NCI-H146 treated with DMSO at 0.1 percent for 48 hours (cell line): ENCODE measurements around the gene AMIGO3.
"Not testable (repeated sequence)": the region's sequence is repeated elsewhere in the genome, so short reads cannot be mapped to it uniquely, and the experiment has no call there.

Source experiments
- DNase-seq: peaks from one replicate; lab custom pipeline; 2025; ENCODE audit not compliant: unreplicated experiment; lab: John Stamatoyannopoulos, UW

The AMIGO3 gene

DNA sequence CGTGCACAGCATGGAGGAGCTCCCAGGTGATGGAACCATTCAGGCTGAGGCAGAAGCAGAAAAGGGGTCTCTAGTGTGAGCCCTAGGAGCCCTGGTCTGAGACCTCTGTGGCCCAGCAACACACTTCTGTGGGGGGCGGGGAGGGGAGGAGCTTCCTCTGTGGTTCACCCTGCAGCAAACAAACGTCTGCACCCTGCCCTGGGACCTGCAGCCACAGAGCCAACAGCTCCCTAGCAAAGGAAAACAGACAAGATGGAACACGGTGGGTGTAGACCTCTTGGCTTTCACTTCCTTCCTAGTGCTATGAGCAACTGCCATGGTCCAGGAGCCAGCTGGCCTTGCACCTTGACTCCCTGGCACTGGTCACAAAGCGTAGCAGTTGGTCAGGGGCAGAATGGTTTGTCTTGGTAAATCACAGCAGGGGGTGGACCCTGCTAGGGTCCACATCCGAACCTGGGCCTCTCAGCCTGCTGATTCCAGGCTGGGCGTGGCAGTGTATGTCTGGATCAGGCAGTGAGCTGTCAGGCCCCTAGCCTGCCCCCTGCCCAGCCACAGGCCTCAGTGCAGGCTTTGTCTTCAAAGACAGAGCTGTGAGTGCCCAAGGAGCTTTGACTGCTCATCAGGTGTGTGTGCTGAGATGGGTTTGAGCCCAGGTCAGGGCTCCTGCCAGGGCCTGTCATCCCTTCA is 6.7 kb downstream of the AMIGO3 start:
- DNase-seq = no peak

- no peak for DNase-seq
These were observed 7.3 kb downstream of the AMIGO3 start for GRCh38 chr3:49712166-49712565.

DNA sequence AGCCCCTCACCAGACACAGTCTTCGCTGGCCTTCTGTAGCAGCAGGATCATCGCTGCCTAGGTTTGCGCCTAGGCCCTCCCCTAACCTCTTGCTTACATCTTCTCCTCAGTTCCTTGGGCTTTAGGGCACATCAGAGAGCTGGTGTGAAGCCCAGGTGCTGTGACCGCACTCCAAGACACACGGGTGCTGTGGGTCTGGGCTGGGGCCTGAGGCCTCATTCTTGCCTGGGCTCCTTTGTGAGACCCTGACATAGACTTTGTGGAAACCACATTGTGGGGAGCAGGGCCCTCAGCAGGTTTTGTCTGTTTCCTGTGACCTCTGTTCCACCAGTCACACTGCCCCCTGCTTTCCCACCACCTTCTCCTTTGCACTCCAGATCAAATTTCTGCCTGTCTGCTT is 8.0 kb downstream of the AMIGO3 start:
- DNase-seq = no peak

DNA sequence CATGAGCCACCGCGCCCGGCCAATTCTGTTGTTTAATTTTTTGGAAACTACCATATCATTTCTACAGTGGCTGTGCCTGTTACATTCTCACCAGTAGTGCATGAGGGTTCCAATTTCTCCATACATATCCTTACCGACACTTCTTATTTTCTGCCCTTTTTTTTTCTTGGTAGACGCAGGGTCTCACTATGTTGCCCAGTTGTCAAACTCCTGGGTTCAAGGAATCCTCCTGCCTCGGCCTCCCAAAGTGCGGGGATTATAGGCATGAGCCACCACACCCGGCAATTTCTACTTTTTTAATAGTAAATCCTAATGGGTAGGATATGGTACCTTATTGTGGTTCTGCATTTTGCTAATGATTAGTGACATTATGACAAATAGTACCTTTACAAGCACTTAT is 9.6 kb downstream of the AMIGO3 start:
- no peak for DNase-seq

- no peak for DNase-seq
These were observed 12.4 kb downstream of the AMIGO3 start for GRCh38 chr3:49707113-49707480.

DNA sequence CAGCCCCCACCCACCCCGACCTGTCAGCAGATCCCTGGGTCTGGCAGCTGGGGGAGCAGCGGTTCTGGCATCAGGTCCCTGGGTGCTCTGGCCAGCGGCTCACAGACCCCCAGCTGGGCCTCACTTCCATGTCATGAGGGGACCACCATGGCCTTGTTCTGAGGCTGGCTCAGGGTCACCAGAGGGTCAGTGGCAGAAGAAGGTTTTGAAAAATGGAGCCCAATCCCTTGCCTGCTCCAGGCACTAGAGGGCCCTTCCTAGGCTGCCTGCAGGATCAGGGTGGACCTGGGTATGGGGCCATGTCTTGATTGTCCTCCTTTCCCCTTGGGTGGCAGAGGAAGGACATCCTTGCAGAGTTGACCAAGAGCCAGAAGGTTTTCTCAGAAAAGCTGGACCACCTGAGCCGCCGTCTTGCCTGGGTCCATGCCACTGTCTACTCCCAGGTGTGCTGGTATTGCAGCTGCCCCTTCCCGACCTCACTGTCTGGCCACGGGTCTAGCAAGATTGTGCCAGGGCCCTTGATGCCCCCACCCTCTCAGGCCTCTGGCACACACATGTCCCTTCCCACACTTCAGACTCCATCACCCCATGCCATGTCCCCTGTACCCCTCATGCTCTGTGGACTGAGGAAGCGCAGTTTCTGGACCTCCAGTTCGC is 12.9 kb downstream of the AMIGO3 start:
- no peak for DNase-seq

DNA sequence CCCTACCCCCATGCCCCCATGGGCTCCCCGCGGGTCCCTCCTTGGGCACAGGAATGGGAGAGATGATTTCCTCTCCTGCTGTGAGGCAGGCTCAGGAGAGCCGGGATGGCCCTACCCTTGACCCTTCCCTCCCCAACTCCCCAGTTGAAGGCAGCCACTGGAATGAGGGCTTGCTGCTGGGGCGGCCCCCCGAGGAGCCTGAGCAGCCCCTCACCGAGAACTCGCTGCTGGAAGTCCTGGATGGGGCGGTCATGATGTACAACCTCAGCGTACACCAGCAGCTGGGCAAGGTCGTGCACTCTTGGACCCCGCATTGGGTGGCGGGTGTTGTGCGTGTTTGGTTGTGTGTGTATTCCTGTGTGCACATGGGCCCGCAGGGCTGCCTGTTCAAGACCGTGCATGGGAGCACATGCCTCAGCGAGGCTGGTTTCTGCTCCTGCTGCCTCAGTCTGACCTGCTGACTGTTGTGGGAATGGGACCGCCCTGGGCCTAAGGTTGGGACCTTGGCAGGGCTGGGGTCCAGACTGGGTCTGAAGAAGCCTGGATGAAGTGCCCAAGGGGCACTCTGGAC is 14.0 kb downstream of the AMIGO3 start:
- no peak for DNase-seq

- DNase-seq = no peak
These were observed 14.9 kb downstream of the AMIGO3 start for GRCh38 chr3:49704629-49705028.

DNA sequence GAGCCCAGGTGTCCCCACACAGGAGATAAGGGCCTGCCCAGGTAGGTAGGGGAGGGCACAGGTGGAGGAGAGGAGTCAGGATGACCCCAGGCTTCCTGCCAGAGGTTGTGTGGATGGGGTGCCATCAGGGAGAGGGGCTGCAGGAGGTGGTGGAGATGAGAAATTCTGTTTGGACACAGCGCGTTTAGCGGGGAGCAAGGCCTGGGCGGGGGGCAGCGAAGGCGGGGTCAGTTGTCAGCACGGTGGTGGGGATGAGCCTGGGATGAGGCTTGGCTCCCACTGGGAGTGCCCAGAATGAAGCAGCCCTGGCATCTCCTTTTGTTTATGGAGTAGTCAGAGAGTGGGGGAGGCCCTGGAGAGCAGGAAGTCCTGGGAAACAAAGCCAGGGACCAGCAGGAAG is 15.5 kb downstream of the AMIGO3 start:
- DNase-seq = no peak

- DNase-seq = peak; percentile 6
These were observed 16.0 kb downstream of the AMIGO3 start for GRCh38 chr3:49703443-49703927.

DNA sequence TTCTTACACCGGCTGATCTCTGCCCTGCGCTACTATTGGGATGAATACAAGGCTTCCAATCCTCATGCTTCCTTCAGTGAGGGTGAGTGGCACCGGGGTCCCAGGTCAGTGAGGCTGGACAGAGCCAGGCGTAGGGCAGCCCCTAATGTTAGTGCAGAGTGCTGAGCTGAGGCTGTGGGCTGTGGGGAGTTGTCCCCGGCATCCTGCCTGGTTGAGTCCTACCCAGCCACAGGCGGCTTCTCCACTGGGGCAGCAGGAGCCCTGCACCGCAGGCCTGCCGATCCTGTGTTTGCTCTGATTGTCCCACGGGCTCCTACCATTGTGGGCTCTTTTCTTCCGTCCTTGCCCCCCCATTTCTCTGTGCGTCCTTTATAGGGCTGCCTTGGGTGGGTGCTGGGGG is 16.8 kb downstream of the AMIGO3 start:
- DNase-seq = no peak

DNA sequence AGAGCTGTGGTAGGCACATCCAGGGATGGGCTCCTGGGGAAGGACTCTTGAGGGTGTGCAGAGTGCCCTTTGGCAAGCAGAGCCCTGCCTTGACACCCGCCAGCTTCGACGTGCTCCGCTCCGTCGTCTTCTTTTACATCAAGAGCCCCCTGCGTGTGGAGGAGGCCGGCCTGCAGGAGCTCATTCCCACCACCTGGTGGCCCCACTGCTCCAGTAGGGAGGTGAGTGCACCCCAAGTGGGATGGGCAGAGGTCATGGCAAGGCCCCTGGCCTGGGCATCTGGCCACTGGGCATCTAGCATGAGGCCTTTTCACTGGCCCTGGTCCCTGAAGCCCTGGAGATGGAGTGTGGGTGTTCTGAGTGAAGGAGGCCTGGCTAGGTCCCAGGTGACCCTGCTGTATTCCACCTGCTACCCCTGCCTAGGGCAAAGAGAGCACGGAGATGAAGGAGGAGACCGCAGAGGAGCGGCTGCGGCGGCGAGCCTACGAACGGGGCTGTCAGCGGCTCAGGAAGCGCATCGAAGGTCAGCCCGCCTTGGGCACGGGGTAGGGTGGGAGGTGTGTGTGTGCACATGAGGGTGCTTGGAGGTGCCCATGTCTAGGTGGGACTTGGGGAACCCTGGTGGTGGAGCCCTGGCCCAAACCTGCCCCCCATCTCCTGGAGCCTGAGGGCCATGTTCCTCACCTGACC is 18.0 kb downstream of the AMIGO3 start:
- no peak for DNase-seq

- no peak for DNase-seq
These were observed 18.9 kb downstream of the AMIGO3 start for GRCh38 chr3:49700453-49701128.

DNA sequence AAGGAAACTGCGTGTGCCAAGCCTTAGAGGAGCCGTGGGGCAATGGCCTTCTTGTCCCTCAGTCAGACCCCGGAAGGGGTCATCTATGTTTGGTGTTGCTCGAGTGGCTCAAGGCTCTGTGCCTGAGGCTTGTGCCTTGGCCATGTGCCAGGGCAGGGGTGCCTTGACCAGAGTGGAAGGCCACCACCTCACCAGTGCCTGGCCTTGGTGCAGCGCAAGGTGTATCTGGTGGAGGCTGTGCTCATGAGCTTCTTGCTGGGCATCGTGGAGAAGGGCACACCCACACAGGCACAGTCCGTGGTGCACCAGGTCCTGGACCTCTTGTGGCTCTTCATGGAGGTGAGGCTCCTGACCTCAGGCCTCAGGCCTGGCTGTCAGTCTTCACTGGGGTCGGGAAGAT is 19.5 kb downstream of the AMIGO3 start:
- no peak for DNase-seq

DNA sequence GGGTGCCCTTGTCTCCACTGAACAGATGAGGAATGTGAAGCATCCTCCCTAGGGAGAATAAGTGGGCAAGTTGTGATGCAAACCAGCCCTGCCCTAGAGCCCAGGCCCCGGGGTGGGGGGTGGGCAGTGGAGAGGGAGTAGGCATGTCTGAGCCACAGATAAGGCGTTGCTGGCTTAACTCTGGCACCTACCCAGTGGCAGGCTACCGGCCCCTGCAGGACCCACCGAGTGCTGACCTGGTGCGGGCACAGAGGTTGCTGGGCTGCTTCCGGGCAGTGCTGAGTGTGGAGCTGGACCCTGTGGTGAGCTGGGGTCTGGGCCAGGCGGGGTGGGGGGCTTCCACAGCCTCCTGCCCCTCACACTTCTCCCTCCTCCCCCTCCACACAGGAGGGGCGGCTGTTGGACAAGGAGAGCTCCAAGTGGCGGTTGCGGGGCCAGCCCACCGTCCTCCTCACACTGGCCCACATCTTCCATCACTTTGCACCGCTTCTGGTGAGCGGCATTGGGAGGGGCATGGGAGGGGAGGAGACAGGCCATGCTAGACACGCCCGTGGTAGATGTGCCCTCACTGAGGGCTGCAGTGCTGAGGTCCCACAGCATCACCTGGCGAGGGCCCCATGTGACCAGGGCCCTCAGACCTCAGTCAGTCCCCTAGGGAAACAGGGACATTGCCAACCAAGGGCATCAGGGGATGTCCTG is 20.1 kb downstream of the AMIGO3 start:
- DNase-seq = no peak

GRCh38 chr3:49695350-49696015 is 24.0 kb downstream of the AMIGO3 start:
- DNase-seq = not testable (repeated sequence)

- not testable (repeated sequence) for DNase-seq
These were observed 24.9 kb downstream of the AMIGO3 start for GRCh38 chr3:49694409-49695070.

DNA sequence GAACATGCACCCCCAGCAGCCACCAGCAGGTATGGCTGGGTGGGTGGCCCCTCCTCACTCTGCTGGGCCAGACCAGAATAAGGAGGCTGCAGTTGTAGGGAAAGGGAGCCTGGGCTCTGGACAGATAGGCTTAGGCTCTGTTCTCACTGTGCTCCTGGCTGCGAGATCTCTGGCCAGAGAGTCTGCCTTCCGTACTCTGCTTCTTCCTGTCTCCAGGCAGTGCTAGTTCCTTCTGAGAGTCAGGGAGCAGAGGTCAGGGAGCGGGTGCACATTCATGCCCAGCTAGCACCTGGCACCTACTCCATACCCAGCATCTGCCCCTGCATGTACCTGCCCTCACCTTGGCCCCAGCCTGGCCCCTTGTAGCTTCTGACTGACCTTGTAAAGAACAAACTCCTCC is 28.0 kb downstream of the AMIGO3 start:
- DNase-seq = not testable (repeated sequence)

- not testable (repeated sequence) for DNase-seq
These were observed 28.6 kb downstream of the AMIGO3 start for GRCh38 chr3:49690856-49691255.
